HepG2 (cell line): ENCODE data around the gene USP36. TPM values are rescaled to one million over a fixed set of nuclear protein-coding genes. Genes with fewer than 3 reads are reported as not detected.
A peak's percentile ranks its signal among the peaks of the same experiment; 100 is the strongest.

Experiments used
- ATF2 ChIP-seq: sonication (generic); formaldehyde crosslinking; IDR thresholded peaks from 2 replicates; pipeline ENCODE4 v1.4.0; 2020; ENCODE audit warnings: missing genetic modification reagents
- ATF7-NPFF ChIP-seq: sonication (generic); formaldehyde crosslinking; IDR thresholded peaks from 2 replicates; pipeline ENCODE4 v1.8.1; 2023; ENCODE audit warnings: mild to moderate bottlenecking, low read depth, missing genetic modification reagents, moderate library complexity
- ELK4 ChIP-seq: sonication (generic); formaldehyde crosslinking; IDR thresholded peaks from 2 replicates; pipeline ENCODE4 v1.9.0; 2021; ENCODE audit warnings: missing genetic modification reagents, borderline replicate concordance
- EZH2 ChIP-seq: conservative IDR thresholded peaks from 2 replicates; pipeline ENCODE4 v1.6.1; 2012; ENCODE audit warnings: mild to moderate bottlenecking, low read depth, low read length, moderate library complexity
- HMGA1 ChIP-seq: sonication (generic); formaldehyde crosslinking; conservative IDR thresholded peaks from 2 replicates; pipeline ENCODE4 v1.4.0; 2020; ENCODE audit warnings: missing genetic modification reagents
- HNRNPUL1 ChIP-seq: fragments of 200-400 bp; formaldehyde crosslinking; IDR thresholded peaks from 2 replicates; pipeline ENCODE4 v1.6.1; 2017; ENCODE audit warnings: low read depth, mild to moderate bottlenecking, low read length, moderate library complexity
- PAF1 ChIP-seq: IDR thresholded peaks from 2 replicates; pipeline ENCODE4 v1.6.1; 2016; ENCODE audit warnings: missing genetic modification reagents, missing compliant biosample characterization
- POGK ChIP-seq: sonication (generic); formaldehyde crosslinking; conservative IDR thresholded peaks from 2 replicates; pipeline ENCODE4 v1.8.0; 2022; ENCODE audit warnings: mild to moderate bottlenecking, moderate library complexity, missing genetic modification reagents
- SMAD3 ChIP-seq: sonication (generic); formaldehyde crosslinking; IDR thresholded peaks from 2 replicates; pipeline ENCODE4 v1.4.0; 2020; ENCODE audit warnings: missing genetic modification reagents
- SNAPC5 ChIP-seq: sonication (generic); formaldehyde crosslinking; IDR thresholded peaks from 2 replicates; pipeline ENCODE4 v1.8.1; 2023; ENCODE audit warnings: mild to moderate bottlenecking, missing genetic modification reagents, borderline replicate concordance
- SPEN ChIP-seq: sonication (generic); formaldehyde crosslinking; IDR thresholded peaks from 2 replicates; pipeline ENCODE4 v1.5.1; 2020; ENCODE audit warnings: low read depth, mild to moderate bottlenecking, missing genetic modification reagents
- TAF1 ChIP-seq: sonication (generic); formaldehyde crosslinking; IDR thresholded peaks from 2 replicates; pipeline ENCODE4 v1.4.0; 2020; ENCODE audit warnings: missing genetic modification reagents
- ZBTB26 ChIP-seq: IDR thresholded peaks from 2 replicates; pipeline ENCODE4 v1.6.1; 2016; ENCODE audit warnings: missing compliant biosample characterization, missing genetic modification reagents, borderline replicate concordance
- ZIK1 ChIP-seq: sonication (generic); formaldehyde crosslinking; IDR thresholded peaks from 2 replicates; pipeline ENCODE4 v1.5.0; 2020; ENCODE audit warnings: mild to moderate bottlenecking, low read depth, missing genetic modification reagents, borderline replicate concordance
- ZNF503 ChIP-seq: sonication (generic); formaldehyde crosslinking; IDR thresholded peaks from 2 replicates; pipeline ENCODE4 v1.4.0; 2020; ENCODE audit warnings: missing genetic modification reagents
- ZNF619 ChIP-seq: sonication (generic); formaldehyde crosslinking; IDR thresholded peaks from 2 replicates; pipeline ENCODE4 v1.4.0; 2020; ENCODE audit warnings: mild to moderate bottlenecking, missing genetic modification reagents
- ZNF7 ChIP-seq: IDR thresholded peaks from 2 replicates; pipeline ENCODE4 v1.6.1; 2016; ENCODE audit warnings: missing biosample characterization, missing genetic modification reagents
- ZNF782 ChIP-seq: sonication (generic); formaldehyde crosslinking; IDR thresholded peaks from 2 replicates; pipeline ENCODE4 v1.4.0; 2020; ENCODE audit warnings: missing genetic modification reagents, mild to moderate bottlenecking, borderline replicate concordance
- polyA plus RNA-seq, 8 experiments: library from polyadenylated mRNA; depleted of rRNA in 3 of 8; stranded (reverse) in 7 of 8; unstranded in 1 of 8; fragments of >200 nt; fragmentation: Illumina TruSeq in 4 of 8; extraction: Trizol in 4 of 8; gene quantifications; 2 replicates each; pipeline versions ENCODE4 v1.2.1 to v1.2.3, GENCODE V29; 2011 to 2016; ENCODE audit warnings: low read depth in 4 of 8, missing spikeins in 1 of 8, mixed read lengths in 1 of 8; ENCODE audit not compliant: insufficient read depth in 1 of 8
- total RNA-seq, 5 experiments: library from RNA; depleted of rRNA; stranded (reverse); fragments of >200 nt; fragmentation: Illumina TruSeq; extraction: Trizol; gene quantifications; 2 replicates each; pipeline ENCODE4 v1.2.3, GENCODE V29; 2016; ENCODE audit warnings: low read depth in 1 of 5

USP36 gene
- total and polyA plus RNA-seq, 2 of the 13 experiments (the other 11 are each of a cell fraction or from before 2014, with no cell fraction given): 29.6 to 45.9 TPM

GRCh38 chr17:78840780-78841611, at the start of gene USP36 (continued):
- TF ChIP-seq EZH2 (no peak), ZNF619 (CRISPR knock-in tag) (peak; percentile 91), SNAPC5 (CRISPR knock-in tag) (peak; percentile 97; the same call in 1 of the 2 replicates), ZBTB26 (peak; percentile 81), POGK (CRISPR knock-in tag) (peak; percentile 88), PAF1 (CRISPR knock-in tag) (no peak), HMGA1 (CRISPR knock-in tag) (no peak), ATF2 (CRISPR knock-in tag) (peak; percentile 99), TAF1 (CRISPR knock-in tag) (peak; percentile 96), ZIK1 (no peak; the same call in none of the 2 replicates), ZNF7 (CRISPR knock-in tag) (no peak), HNRNPUL1 (no peak; the same call in 1 of the 2 replicates), ELK4 (CRISPR knock-in tag) (0 out of 2 replicates have a peak, but pooled peaks have one; percentile 46), SMAD3 (CRISPR knock-in tag) (peak; percentile 82), ATF7-NPFF (CRISPR knock-in tag) (peak; percentile 83; the same call in 1 of the 2 replicates), SPEN (CRISPR knock-in tag) (peak; percentile 98), ZNF503 (CRISPR knock-in tag) (peak; percentile 94), ZNF782 (peak; percentile 90; the same call in 1 of the 2 replicates)
